Right lobe of liver (tissue), 4 donors: ENCODE data around the gene GZMA.

ENCODE experiments used
- POLR2A ChIP-seq: fragments of 450-650 bp; IDR thresholded peaks from one replicate; pipeline ENCODE4 v1.6.1; 2017; ENCODE audit warnings: antibody characterized with exemption, mild to moderate bottlenecking
- TF ChIP-seq, protein P1 (sequence below), 4 donors: fragments of 200-600 bp in 3 of 4; fragments of 450-650 bp in 1 of 4; IDR thresholded peaks; one replicate each; pipeline versions ENCODE4 v1.5.1 to v1.8.0; 2016 to 2022; ENCODE audit warnings: antibody characterized with exemption in 4 of 4, mild to moderate bottlenecking in 2 of 4
- donor health status: DM: no; HTN: no; CAD: no.
- donor health status: DM: no; HTN: no; CAD: no.
- donor health status: DM: no; HTN: yes; CAD: no.

GRCh38 chr5:55140908-55141665 lies 38.6 kb downstream of the GZMA start:
- TF ChIP-seq, protein P1, sequence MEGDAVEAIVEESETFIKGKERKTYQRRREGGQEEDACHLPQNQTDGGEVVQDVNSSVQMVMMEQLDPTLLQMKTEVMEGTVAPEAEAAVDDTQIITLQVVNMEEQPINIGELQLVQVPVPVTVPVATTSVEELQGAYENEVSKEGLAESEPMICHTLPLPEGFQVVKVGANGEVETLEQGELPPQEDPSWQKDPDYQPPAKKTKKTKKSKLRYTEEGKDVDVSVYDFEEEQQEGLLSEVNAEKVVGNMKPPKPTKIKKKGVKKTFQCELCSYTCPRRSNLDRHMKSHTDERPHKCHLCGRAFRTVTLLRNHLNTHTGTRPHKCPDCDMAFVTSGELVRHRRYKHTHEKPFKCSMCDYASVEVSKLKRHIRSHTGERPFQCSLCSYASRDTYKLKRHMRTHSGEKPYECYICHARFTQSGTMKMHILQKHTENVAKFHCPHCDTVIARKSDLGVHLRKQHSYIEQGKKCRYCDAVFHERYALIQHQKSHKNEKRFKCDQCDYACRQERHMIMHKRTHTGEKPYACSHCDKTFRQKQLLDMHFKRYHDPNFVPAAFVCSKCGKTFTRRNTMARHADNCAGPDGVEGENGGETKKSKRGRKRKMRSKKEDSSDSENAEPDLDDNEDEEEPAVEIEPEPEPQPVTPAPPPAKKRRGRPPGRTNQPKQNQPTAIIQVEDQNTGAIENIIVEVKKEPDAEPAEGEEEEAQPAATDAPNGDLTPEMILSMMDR (IDR thresholded peaks at IDR 0.05) = no peak
- TF ChIP-seq POLR2A = no peak
